Stimulated activated naive B cell treated with anti-CD40 and anti-IgM and Interleukin-4, amounts not matched to agents 10 μg/mL and 1 μg/mL and 100 μg/mL, for 72 hours (primary cell): Measurements from ENCODE around the gene UCK2.

ENCODE experiments used
- ATAC-seq, 2 donors: fragments of 150-1000 bp; cut with Tn5 transposase; replicated peaks; 2 replicates each; pipeline ENCODE4 v1.10.0; 2021; ENCODE audit warnings: moderate library complexity in 1 of 2
- DNase-seq: peaks from one replicate; pipeline ENCODE4 v3.0.0; 2021
- H3K27ac Mint-ChIP-seq: one replicate; pipeline ENCODE4 v1.8.0; 2022; ENCODE audit warnings: mild to moderate bottlenecking, mixed read lengths
- H3K27me3 Mint-ChIP-seq, 2 donors: one replicate each; pipeline ENCODE4 v1.8.0; 2022; ENCODE audit warnings: mixed read lengths in 2 of 2
- H3K36me3 Mint-ChIP-seq, 2 donors: one replicate each; pipeline ENCODE4 v1.8.0; 2022; ENCODE audit warnings: mixed read lengths in 2 of 2, mild to moderate bottlenecking in 1 of 2
- H3K4me1 Mint-ChIP-seq, 2 donors: one replicate each; pipeline ENCODE4 v1.8.0; 2022; ENCODE audit warnings: mixed read lengths in 2 of 2, mild to moderate bottlenecking in 1 of 2
- H3K4me3 Mint-ChIP-seq, 2 donors: one replicate each; pipeline ENCODE4 v1.8.0; 2022; ENCODE audit warnings: mild to moderate bottlenecking in 2 of 2, mixed read lengths in 2 of 2, moderate library complexity in 1 of 2
- H3K9me3 Mint-ChIP-seq, 2 donors: one replicate each; pipeline ENCODE4 v1.8.0; 2022; ENCODE audit warnings: mixed read lengths in 2 of 2, mild to moderate bottlenecking in 1 of 2

Gene UCK2

GRCh38 chr1:165871311-165872067 is 44.1 kb downstream of the UCK2 start:
- H3K4me1 Mint-ChIP-seq, result peaks cover 44 to 67% of the 10 kb centered on the region in 2 donors
- peaks cover 7% of the 10 kb centered on the region in 2 donors for H3K9me3 Mint-ChIP-seq
- peak; percentile 80 to 89 for ATAC-seq
- peaks cover 10 to 31% of the 10 kb centered on the region in 2 donors for H3K36me3 Mint-ChIP-seq
- H3K27me3 Mint-ChIP-seq, result no peaks in the 10 kb centered on the region
- peak; percentile 64 for DNase-seq
- H3K4me3 Mint-ChIP-seq, result peak overlapping the region; percentile 43 to 53
- H3K27ac Mint-ChIP-seq, result peak overlapping the region; percentile 74

- H3K9me3 Mint-ChIP-seq, result peaks cover 7% of the 10 kb centered on the region in 2 donors
- H3K4me1 Mint-ChIP-seq, result peaks cover 55 to 86% of the 10 kb centered on the region in 2 donors
- no peak overlapping the region for H3K4me3 Mint-ChIP-seq
- peaks cover 12 to 36% of the 10 kb centered on the region in 2 donors for H3K36me3 Mint-ChIP-seq
- no peaks in the 10 kb centered on the region for H3K27me3 Mint-ChIP-seq
- no peak overlapping the region for H3K27ac Mint-ChIP-seq
- no peak for ATAC-seq
- no peak for DNase-seq
These were observed 46.1 kb downstream of the UCK2 start for GRCh38 chr1:165873481-165873880.

- no peak for ATAC-seq
- Mint-ChIP-seq H3K27me3 (no peaks in the 10 kb centered on the region), H3K36me3 (peaks cover 16 to 42% of the 10 kb centered on the region in 2 donors), H3K4me3 (no peak overlapping the region), H3K9me3 (peaks cover 7 to 8% of the 10 kb centered on the region in 2 donors), H3K27ac (peak overlapping the region; percentile 87), H3K4me1 (peaks cover 54 to 92% of the 10 kb centered on the region in 2 donors)
- no peak for DNase-seq
These were observed 47.2 kb downstream of the UCK2 start for GRCh38 chr1:165874643-165875042.

- DNase-seq (peak; percentile 55), ATAC-seq (peak; percentile 56 to 57)
- peaks cover 7 to 8% of the 10 kb centered on the region in 2 donors for H3K9me3 Mint-ChIP-seq
- H3K36me3 Mint-ChIP-seq, result peaks cover 16 to 44% of the 10 kb centered on the region in 2 donors
- H3K27me3 Mint-ChIP-seq, result no peaks in the 10 kb centered on the region
- H3K27ac Mint-ChIP-seq, result peak overlapping the region; percentile 87
- peak overlapping the region; percentile 37 to 56 for H3K4me3 Mint-ChIP-seq
- peaks cover 56 to 93% of the 10 kb centered on the region in 2 donors for H3K4me1 Mint-ChIP-seq
These were observed 47.8 kb downstream of the UCK2 start for GRCh38 chr1:165875171-165875570.

GRCh38 chr1:165875604-165876003 is 48.2 kb downstream of the UCK2 start:
- Mint-ChIP-seq H3K4me1 (peaks cover 54 to 93% of the 10 kb centered on the region in 2 donors), H3K9me3 (peaks cover 7 to 8% of the 10 kb centered on the region in 2 donors), H3K27ac (peak overlapping the region; percentile 87), H3K4me3 (peak overlapping the region; percentile 37 to 56), H3K27me3 (no peaks in the 10 kb centered on the region), H3K36me3 (peaks cover 16 to 44% of the 10 kb centered on the region in 2 donors)
- ATAC-seq (no peak), DNase-seq (no peak)

DNA sequence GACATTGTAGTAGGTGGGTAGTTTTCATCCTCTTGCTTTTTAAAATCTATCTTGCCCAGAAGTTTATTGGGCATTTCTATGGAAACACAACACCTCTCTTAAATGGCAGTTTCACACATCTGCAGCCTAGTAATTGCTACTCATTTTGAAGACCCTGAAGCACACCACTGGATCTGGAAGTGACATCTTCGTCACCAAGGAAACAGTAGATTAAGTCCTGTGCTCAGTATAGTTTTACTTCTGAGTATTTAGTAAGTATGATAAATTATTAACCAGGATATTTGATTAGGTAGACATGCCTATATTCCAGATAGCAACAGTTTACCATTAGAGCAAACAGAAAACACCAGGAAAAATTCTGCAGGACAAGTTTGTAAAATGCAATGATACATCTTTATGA is 48.7 kb downstream of the UCK2 start:
- peaks cover 7 to 8% of the 10 kb centered on the region in 2 donors for H3K9me3 Mint-ChIP-seq
- H3K27ac Mint-ChIP-seq, result peak overlapping the region; percentile 87
- no peaks in the 10 kb centered on the region for H3K27me3 Mint-ChIP-seq
- peaks cover 51 to 91% of the 10 kb centered on the region in 2 donors for H3K4me1 Mint-ChIP-seq
- H3K36me3 Mint-ChIP-seq, result peaks cover 16 to 45% of the 10 kb centered on the region in 2 donors
- ATAC-seq, result peak; percentile 22 to 33
- no peak for DNase-seq
- H3K4me3 Mint-ChIP-seq, result no peak overlapping the region

DNA sequence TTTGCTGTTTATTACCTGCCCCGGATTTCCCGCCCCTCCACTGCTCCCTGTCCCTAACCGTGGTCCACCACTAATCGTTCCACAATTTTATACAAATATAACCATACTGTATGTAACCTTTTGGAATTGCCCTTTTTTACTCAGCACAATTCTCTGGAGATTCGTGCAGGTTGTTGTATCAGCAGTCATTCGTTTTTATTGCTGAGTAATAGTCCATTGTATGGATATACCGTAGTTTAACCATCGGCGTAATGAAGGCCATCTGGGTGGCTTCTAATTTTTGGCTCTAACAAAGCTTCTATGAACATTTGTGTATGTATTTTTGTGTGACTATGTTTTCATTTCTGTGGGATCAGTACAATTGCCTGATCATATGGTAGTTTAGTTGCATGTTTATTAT is 50.0 kb downstream of the UCK2 start:
- DNase-seq (no peak), ATAC-seq (no peak)
- H3K4me1 Mint-ChIP-seq, result peaks cover 50 to 96% of the 10 kb centered on the region in 2 donors
- H3K9me3 Mint-ChIP-seq, result peaks cover 7% of the 10 kb centered on the region in 2 donors
- H3K36me3 Mint-ChIP-seq, result peaks cover 16 to 48% of the 10 kb centered on the region in 2 donors
- no peaks in the 10 kb centered on the region for H3K27me3 Mint-ChIP-seq
- peak overlapping the region; percentile 11 to 57 for H3K4me3 Mint-ChIP-seq
- peak overlapping the region; percentile 92 for H3K27ac Mint-ChIP-seq

- DNase-seq, result peak; percentile 58
- H3K4me1 Mint-ChIP-seq, result peaks cover 48 to 96% of the 10 kb centered on the region in 2 donors
- peak overlapping the region; percentile 11 to 57 for H3K4me3 Mint-ChIP-seq
These were observed 50.6 kb downstream of the UCK2 start for GRCh38 chr1:165877940-165878556.

DNA sequence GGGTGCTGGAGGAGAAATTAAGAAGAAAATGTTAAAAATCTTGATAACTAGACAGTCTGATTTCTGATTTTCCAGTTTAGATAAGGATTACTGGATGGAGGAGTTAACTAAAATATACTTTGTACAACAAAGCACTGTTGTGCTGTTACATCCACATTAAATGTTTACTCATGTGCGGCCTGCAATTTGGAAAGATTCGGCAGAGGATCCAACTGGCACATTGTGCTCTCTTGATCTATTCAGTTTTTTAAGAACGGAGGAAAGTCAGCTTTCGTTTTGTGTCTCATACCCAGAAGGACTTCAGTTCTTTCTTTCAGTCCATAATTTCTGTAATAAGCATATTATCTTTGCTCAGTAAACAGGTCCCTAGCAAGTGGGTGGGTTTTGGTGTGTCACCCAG is 52.5 kb downstream of the UCK2 start:
- ATAC-seq, result no peak
- Mint-ChIP-seq H3K36me3 (peaks cover 11 to 46% of the 10 kb centered on the region in 2 donors), H3K27ac (peak overlapping the region; percentile 75), H3K4me1 (peaks cover 40 to 96% of the 10 kb centered on the region in 2 donors), H3K9me3 (peaks cover 0 to 1% of the 10 kb centered on the region in 2 donors), H3K27me3 (no peaks in the 10 kb centered on the region), H3K4me3 (no peak overlapping the region)
- DNase-seq, result no peak

More at GRCh38 chr1:165877940-165878556, 50.6 kb downstream of the UCK2 start:
- Mint-ChIP-seq H3K36me3 (peaks cover 14 to 49% of the 10 kb centered on the region in 2 donors), H3K9me3 (peaks cover 5 to 7% of the 10 kb centered on the region in 2 donors), H3K27ac (peak overlapping the region; percentile 92), H3K27me3 (no peaks in the 10 kb centered on the region)
- peak; percentile 84 to 90 for ATAC-seq

DNA sequence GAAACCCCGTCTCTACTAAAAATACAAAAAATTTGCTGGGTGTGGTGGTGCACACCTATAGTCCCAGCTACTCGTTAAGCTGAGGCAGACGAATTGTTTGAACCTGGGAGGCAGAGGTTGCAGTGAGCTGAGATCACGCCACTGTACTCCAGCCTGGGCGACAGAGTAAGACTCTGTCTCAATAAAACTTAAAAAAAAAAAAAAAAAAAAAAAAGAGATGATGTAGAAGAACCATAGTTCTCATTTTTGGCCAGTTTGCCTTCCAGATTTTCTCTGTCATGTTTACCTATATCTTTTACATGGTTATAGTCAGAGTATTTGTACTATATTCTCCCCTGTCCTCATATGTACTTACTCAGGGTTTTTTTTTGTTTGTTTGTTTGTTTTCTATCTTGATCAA is 53.6 kb downstream of the UCK2 start:
- Mint-ChIP-seq H3K27me3 (no peaks in the 10 kb centered on the region), H3K36me3 (peaks cover 11 to 46% of the 10 kb centered on the region in 2 donors), H3K4me1 (peaks cover 34 to 96% of the 10 kb centered on the region in 2 donors), H3K4me3 (no peak overlapping the region), H3K27ac (peak overlapping the region; percentile 70), H3K9me3 (peaks cover 0 to 1% of the 10 kb centered on the region in 2 donors)
- ATAC-seq (no peak), DNase-seq (no peak)

DNA sequence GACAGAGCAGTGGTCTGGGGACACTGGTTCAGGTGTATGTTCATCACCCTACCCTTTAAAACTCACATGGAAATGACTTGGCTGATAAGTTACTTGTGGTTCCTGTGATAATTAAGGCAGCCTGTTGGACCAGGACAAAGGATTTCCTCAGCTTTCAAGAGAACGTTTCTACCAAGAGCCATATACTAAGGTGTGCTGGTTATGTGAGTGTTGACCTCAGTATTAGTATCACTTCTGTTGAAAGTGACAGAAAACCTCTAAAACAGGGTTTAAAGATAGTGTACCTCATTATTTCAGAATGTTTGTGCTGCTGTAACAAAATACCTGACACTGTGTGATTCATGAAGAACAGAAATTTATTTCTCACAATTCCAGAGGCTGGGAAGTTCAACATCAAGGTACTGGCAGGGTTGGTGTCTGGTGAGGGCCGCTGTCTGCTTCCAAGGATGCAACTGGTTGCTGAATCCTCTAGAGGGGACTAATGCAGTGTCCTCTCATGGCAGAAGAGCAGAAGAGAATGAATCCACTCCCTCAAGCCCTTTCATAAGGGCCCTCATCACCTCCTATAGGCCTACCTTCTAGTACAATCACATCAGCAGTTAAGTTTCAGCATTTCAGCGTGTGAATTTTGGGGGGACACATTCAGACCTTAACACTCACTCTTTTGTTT is 54.9 kb downstream of the UCK2 start:
- H3K27me3 Mint-ChIP-seq, result no peaks in the 10 kb centered on the region
- peaks cover 35 to 96% of the 10 kb centered on the region in 2 donors for H3K4me1 Mint-ChIP-seq
- H3K4me3 Mint-ChIP-seq, result no peak overlapping the region
- ATAC-seq, result no peak
- DNase-seq, result no peak
- H3K9me3 Mint-ChIP-seq, result peaks cover 0 to 1% of the 10 kb centered on the region in 2 donors
- H3K36me3 Mint-ChIP-seq, result peaks cover 18 to 50% of the 10 kb centered on the region in 2 donors
- H3K27ac Mint-ChIP-seq, result peak overlapping the region; percentile 59

DNA sequence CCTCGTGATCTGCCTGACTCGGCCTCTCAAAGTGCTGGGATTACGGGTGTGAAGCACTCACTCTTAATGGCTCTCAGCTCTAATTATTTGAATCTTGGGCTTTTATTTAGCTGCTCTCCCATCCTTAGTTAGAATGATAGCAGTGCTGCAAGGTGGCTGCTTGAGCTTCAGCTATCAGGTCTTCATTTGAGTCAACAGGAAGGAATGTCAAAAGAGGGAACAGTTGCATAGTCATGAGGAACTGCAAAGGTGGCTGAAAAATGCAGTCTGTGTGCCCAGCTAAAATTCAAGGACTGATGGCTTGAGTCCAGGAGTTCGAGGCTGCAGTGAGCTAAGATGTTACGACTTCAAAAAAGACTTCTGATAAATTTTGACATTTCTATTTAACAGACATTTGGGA is 55.6 kb downstream of the UCK2 start:
- Mint-ChIP-seq H3K9me3 (peaks cover 0 to 1% of the 10 kb centered on the region in 2 donors), H3K4me1 (peaks cover 30 to 88% of the 10 kb centered on the region in 2 donors), H3K27ac (peak overlapping the region; percentile 56), H3K36me3 (peaks cover 17 to 46% of the 10 kb centered on the region in 2 donors), H3K4me3 (no peak overlapping the region), H3K27me3 (no peaks in the 10 kb centered on the region)
- ATAC-seq (no peak), DNase-seq (no peak)

DNA sequence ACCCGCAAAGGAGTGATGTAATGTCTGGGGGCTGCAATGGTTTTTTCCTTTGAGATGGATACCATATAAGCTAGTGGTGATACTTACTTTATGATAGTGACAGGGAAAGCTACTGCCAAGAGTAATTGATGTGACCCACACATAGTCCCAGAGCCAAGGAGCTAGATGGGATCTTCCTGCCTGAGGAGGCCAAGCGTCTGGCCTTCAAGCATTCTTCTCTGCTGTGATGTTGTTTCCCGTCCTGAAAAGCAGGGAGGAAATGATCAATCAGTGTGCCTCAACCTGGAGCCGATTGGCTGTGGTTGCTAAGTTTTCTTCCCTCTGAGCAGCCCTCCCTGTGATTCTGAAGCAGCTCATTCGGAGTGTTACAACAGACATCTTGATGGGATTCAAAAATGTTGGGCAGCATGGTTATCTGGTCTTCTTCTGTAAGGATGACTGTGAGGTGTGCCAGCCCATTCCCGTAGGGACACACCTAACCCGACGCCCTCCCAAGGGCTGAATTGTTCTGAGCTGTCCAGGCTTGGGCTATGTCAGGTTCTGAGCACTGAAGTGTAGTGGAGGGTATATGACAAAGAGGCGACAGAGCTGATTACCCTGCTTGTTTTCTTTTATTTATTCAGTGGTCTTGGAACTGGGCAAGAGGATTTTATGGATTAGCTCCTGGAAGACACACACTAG is 56.7 kb downstream of the UCK2 start:
- Mint-ChIP-seq H3K36me3 (peaks cover 16 to 44% of the 10 kb centered on the region in 2 donors), H3K27ac (peak overlapping the region; percentile 66), H3K4me3 (no peak overlapping the region), H3K27me3 (no peaks in the 10 kb centered on the region), H3K9me3 (no peaks in the 10 kb centered on the region), H3K4me1 (peaks cover 28 to 77% of the 10 kb centered on the region in 2 donors)
- ATAC-seq, result peak; percentile 30 to 35
- DNase-seq, result no peak
